ENCODE results near the gene COPS8.
A peak's percentile ranks its signal among the peaks of the same experiment; 100 is the strongest.

Gene COPS8

GRCh38 chr2:237096201-237096600, 10.5 kb downstream of the COPS8 start:
- in situ Hi-C loops (cut with HindIII; ENCODE audit: low pct_ligation_motif_present, low pct_unique_long_range_greater_than_20kb, low sequenced_read_pairs), result no loop called here
- DNase-seq, result no peak

- in situ Hi-C loops (cut with HindIII; ENCODE audit: low pct_ligation_motif_present, low pct_unique_long_range_greater_than_20kb, low sequenced_read_pairs), result no loop called here
- no peak for DNase-seq
These were observed 11.2 kb downstream of the COPS8 start for GRCh38 chr2:237096911-237097310.

GRCh38 chr2:237097326-237097910, 11.7 kb downstream of the COPS8 start:
- in situ Hi-C loops (cut with HindIII; ENCODE audit: low pct_ligation_motif_present, low pct_unique_long_range_greater_than_20kb, low sequenced_read_pairs), result no loop called here
- DNase-seq, result no peak

- peak; percentile 49 for DNase-seq
- in situ Hi-C loops (cut with HindIII; ENCODE audit: low pct_ligation_motif_present, low pct_unique_long_range_greater_than_20kb, low sequenced_read_pairs), result no loop called here
These were observed 12.4 kb downstream of the COPS8 start for GRCh38 chr2:237097911-237098702.

- in situ Hi-C loops (cut with HindIII; ENCODE audit: low pct_ligation_motif_present, low pct_unique_long_range_greater_than_20kb, low sequenced_read_pairs), result no loop called here
- DNase-seq, result no peak
These were observed 14.1 kb downstream of the COPS8 start for GRCh38 chr2:237099804-237100203.

- DNase-seq, result no peak
- in situ Hi-C loops (cut with HindIII; ENCODE audit: low pct_ligation_motif_present, low pct_unique_long_range_greater_than_20kb, low sequenced_read_pairs), result no loop called here
These were observed 15.7 kb downstream of the COPS8 start for GRCh38 chr2:237101118-237101979.

- in situ Hi-C loops (cut with HindIII; ENCODE audit: low pct_ligation_motif_present, low pct_unique_long_range_greater_than_20kb, low sequenced_read_pairs), result no loop called here
These were observed 16.7 kb downstream of the COPS8 start for GRCh38 chr2:237102428-237102827.

GRCh38 chr2:237109421-237109934, 23.8 kb downstream of the COPS8 start:
- in situ Hi-C loops (cut with HindIII; ENCODE audit: low pct_ligation_motif_present, low pct_unique_long_range_greater_than_20kb, low sequenced_read_pairs), result no loop called here
- no peak for DNase-seq

More at GRCh38 chr2:237102428-237102827, 16.7 kb downstream of the COPS8 start:
- DNase-seq, result no peak

GRCh38 chr2:237113026-237113795, 27.5 kb downstream of the COPS8 start:
- in situ Hi-C loops (cut with HindIII; ENCODE audit: low pct_ligation_motif_present, low pct_unique_long_range_greater_than_20kb, low sequenced_read_pairs), result no loop called here

GRCh38 chr2:237115870-237116269, 30.2 kb downstream of the COPS8 start:
- no peak for DNase-seq
- in situ Hi-C loops (cut with HindIII; ENCODE audit: low pct_ligation_motif_present, low pct_unique_long_range_greater_than_20kb, low sequenced_read_pairs), result no loop called here

More at GRCh38 chr2:237113026-237113795, 27.5 kb downstream of the COPS8 start:
- no peak for DNase-seq

- in situ Hi-C loops (cut with HindIII; ENCODE audit: low pct_ligation_motif_present, low pct_unique_long_range_greater_than_20kb, low sequenced_read_pairs), result no loop called here
- no peak for DNase-seq
These were observed 30.7 kb downstream of the COPS8 start for GRCh38 chr2:237116431-237116830.

- no peak for DNase-seq
- in situ Hi-C loops (cut with HindIII; ENCODE audit: low pct_ligation_motif_present, low pct_unique_long_range_greater_than_20kb, low sequenced_read_pairs), result no loop called here
These were observed 32.3 kb downstream of the COPS8 start for GRCh38 chr2:237118025-237118424.

GRCh38 chr2:237118561-237119155, 33.0 kb downstream of the COPS8 start:
- DNase-seq, result no peak
- in situ Hi-C loops (cut with HindIII; ENCODE audit: low pct_ligation_motif_present, low pct_unique_long_range_greater_than_20kb, low sequenced_read_pairs), result no loop called here

GRCh38 chr2:237120916-237121315, 35.2 kb downstream of the COPS8 start:
- in situ Hi-C loops (cut with HindIII; ENCODE audit: low pct_ligation_motif_present, low pct_unique_long_range_greater_than_20kb, low sequenced_read_pairs), result no loop called here
- DNase-seq, result no peak

- DNase-seq, result no peak
- in situ Hi-C loops (cut with HindIII; ENCODE audit: low pct_ligation_motif_present, low pct_unique_long_range_greater_than_20kb, low sequenced_read_pairs), result no loop called here
These were observed 35.6 kb downstream of the COPS8 start for GRCh38 chr2:237121321-237121720.

GRCh38 chr2:237122214-237122666, 36.6 kb downstream of the COPS8 start:
- DNase-seq, result peak; percentile 71
- in situ Hi-C loops (cut with HindIII; ENCODE audit: low pct_ligation_motif_present, low pct_unique_long_range_greater_than_20kb, low sequenced_read_pairs), result no loop called here

- no peak for DNase-seq
- in situ Hi-C loops (cut with HindIII; ENCODE audit: low pct_ligation_motif_present, low pct_unique_long_range_greater_than_20kb, low sequenced_read_pairs), result no loop called here
These were observed 39.1 kb downstream of the COPS8 start for GRCh38 chr2:237124820-237125219.

GRCh38 chr2:237125967-237126366, 40.3 kb downstream of the COPS8 start:
- in situ Hi-C loops (cut with HindIII; ENCODE audit: low pct_ligation_motif_present, low pct_unique_long_range_greater_than_20kb, low sequenced_read_pairs), result no loop called here
- DNase-seq, result no peak

Data from ACHN (cell line).